ACC112 (cell line): ENCODE measurements around the gene RAI1.

ENCODE experiments used
- H2AFZ ChIP-seq: fragments of 200-600 bp; sonication (generic); one replicate; pipeline ENCODE4 v1.6.0; 2017; ENCODE audit warnings: antibody characterized with exemption, low read length; ENCODE audit not compliant: unreplicated experiment
- H3K27ac ChIP-seq: fragments of 200-600 bp; sonication (generic); 2 replicates; pipeline ENCODE4 v1.5.1; 2014; ENCODE audit warnings: low read depth, mild to moderate bottlenecking, antibody characterized with exemption, low read length, moderate library complexity
- H3K27me3 ChIP-seq: fragments of 200-600 bp; sonication (generic); 2 replicates; pipeline ENCODE4 v1.6.1; 2014; ENCODE audit warnings: mild to moderate bottlenecking, antibody characterized with exemption, low read length, moderate library complexity, mixed read lengths; ENCODE audit not compliant: insufficient read depth
- H3K36me3 ChIP-seq: fragments of 200-600 bp; sonication (generic); 2 replicates; pipeline ENCODE4 v1.6.1; 2016; ENCODE audit warnings: mild to moderate bottlenecking, antibody characterized with exemption, low read length, moderate library complexity, mixed read lengths; ENCODE audit not compliant: insufficient read depth
- H3K4me1 ChIP-seq: fragments of 200-600 bp; sonication (generic); one replicate; pipeline ENCODE4 v1.6.1; 2016; ENCODE audit warnings: low read length, mixed read lengths; ENCODE audit not compliant: insufficient read depth, unreplicated experiment, control insufficient read depth
- H3K4me3 ChIP-seq: fragments of 200-600 bp; sonication (generic); 2 replicates; pipeline ENCODE4 v1.5.1; 2014; ENCODE audit warnings: mild to moderate bottlenecking, low read depth, low read length
- H3K79me2 ChIP-seq: fragments of 200-600 bp; sonication (generic); one replicate; pipeline ENCODE4 v1.6.0; 2016; ENCODE audit warnings: low read length; ENCODE audit not compliant: control insufficient read depth, unreplicated experiment, insufficient read depth

Gene RAI1

GRCh38 chr17:17719966-17720543 lies 38.8 kb downstream of the RAI1 start:
- no peaks in the 10 kb centered on the region for H3K36me3 ChIP-seq
- H3K79me2 ChIP-seq, result peaks cover 34% of the 10 kb centered on the region
- H3K27me3 ChIP-seq, result no peaks in the 10 kb centered on the region
- no peak overlapping the region for H3K27ac ChIP-seq
- peaks cover 12% of the 10 kb centered on the region for H3K4me1 ChIP-seq
- no peak overlapping the region for H3K4me3 ChIP-seq
- no peak overlapping the region for H2AFZ ChIP-seq

- peaks cover 15% of the 10 kb centered on the region for H3K4me1 ChIP-seq
- no peaks in the 10 kb centered on the region for H3K27me3 ChIP-seq
- H3K27ac ChIP-seq, result no peak overlapping the region
- H3K36me3 ChIP-seq, result no peaks in the 10 kb centered on the region
- H2AFZ ChIP-seq, result no peak overlapping the region
- peaks cover 26% of the 10 kb centered on the region for H3K79me2 ChIP-seq
- no peak overlapping the region for H3K4me3 ChIP-seq
These were observed 39.9 kb downstream of the RAI1 start for GRCh38 chr17:17721140-17721668.

- no peaks in the 10 kb centered on the region for H3K27me3 ChIP-seq
These were observed 41.0 kb downstream of the RAI1 start for GRCh38 chr17:17722081-17722905.

GRCh38 chr17:17722906-17723353 lies 41.7 kb downstream of the RAI1 start:
- Histone ChIP-seq H2AFZ (no peak overlapping the region), H3K27me3 (no peaks in the 10 kb centered on the region), H3K27ac (no peak overlapping the region), H3K4me3 (peak overlapping the region; percentile 80), H3K4me1 (peaks cover 17% of the 10 kb centered on the region), H3K79me2 (peaks cover 28% of the 10 kb centered on the region), H3K36me3 (no peaks in the 10 kb centered on the region)

More at GRCh38 chr17:17722081-17722905, 41.0 kb downstream of the RAI1 start:
- Histone ChIP-seq H3K27ac (no peak overlapping the region), H2AFZ (no peak overlapping the region), H3K79me2 (peaks cover 21% of the 10 kb centered on the region), H3K4me1 (peaks cover 17% of the 10 kb centered on the region), H3K4me3 (peak overlapping the region; percentile 80; the same call in 1 of the 2 replicates), H3K36me3 (no peaks in the 10 kb centered on the region)

GRCh38 chr17:17723354-17724261 lies 42.4 kb downstream of the RAI1 start:
- Histone ChIP-seq H2AFZ (no peak overlapping the region), H3K36me3 (no peaks in the 10 kb centered on the region), H3K27ac (peak overlapping the region; percentile 16; the same call in 1 of the 2 replicates), H3K79me2 (peaks cover 32% of the 10 kb centered on the region), H3K4me3 (peak overlapping the region; percentile 80), H3K4me1 (peaks cover 17% of the 10 kb centered on the region), H3K27me3 (no peaks in the 10 kb centered on the region)

- Histone ChIP-seq H3K27me3 (no peaks in the 10 kb centered on the region), H3K4me1 (peaks cover 17% of the 10 kb centered on the region), H2AFZ (no peak overlapping the region), H3K36me3 (no peaks in the 10 kb centered on the region), H3K4me3 (peak overlapping the region; percentile 80), H3K27ac (peak overlapping the region; percentile 16; the same call in 1 of the 2 replicates), H3K79me2 (peaks cover 30% of the 10 kb centered on the region)
These were observed 43.2 kb downstream of the RAI1 start for GRCh38 chr17:17724307-17725010.

GRCh38 chr17:17725011-17725751 lies 43.9 kb downstream of the RAI1 start:
- Histone ChIP-seq H3K4me1 (peaks cover 13% of the 10 kb centered on the region), H3K79me2 (peaks cover 36% of the 10 kb centered on the region), H3K27ac (no peak overlapping the region)

GRCh38 chr17:17725752-17726457 lies 44.6 kb downstream of the RAI1 start:
- Histone ChIP-seq H3K36me3 (no peaks in the 10 kb centered on the region), H3K27me3 (no peaks in the 10 kb centered on the region), H3K4me3 (no peak overlapping the region), H3K27ac (no peak overlapping the region), H2AFZ (no peak overlapping the region), H3K79me2 (peaks cover 40% of the 10 kb centered on the region), H3K4me1 (peaks cover 12% of the 10 kb centered on the region)

More at GRCh38 chr17:17725011-17725751, 43.9 kb downstream of the RAI1 start:
- Histone ChIP-seq H2AFZ (no peak overlapping the region), H3K4me3 (peak overlapping the region; percentile 80), H3K27me3 (no peaks in the 10 kb centered on the region), H3K36me3 (no peaks in the 10 kb centered on the region)

GRCh38 chr17:17726458-17727060 lies 45.3 kb downstream of the RAI1 start:
- Histone ChIP-seq H2AFZ (no peak overlapping the region), H3K4me3 (no peak overlapping the region), H3K27me3 (no peaks in the 10 kb centered on the region), H3K36me3 (no peaks in the 10 kb centered on the region), H3K4me1 (peaks cover 12% of the 10 kb centered on the region), H3K79me2 (peaks cover 46% of the 10 kb centered on the region), H3K27ac (no peak overlapping the region)
